OCI-LY1 (cell line): ENCODE results near the gene SLC6A16.

Source experiments
- H2AFZ ChIP-seq: fragments of 200-600 bp; sonication (generic), shearing (Covaris generic); 2 replicates; pipeline ENCODE4 v1.6.0; 2014; ENCODE audit warnings: antibody characterized with exemption, mild to moderate bottlenecking, low read length
- H3F3A ChIP-seq: fragments of 200-600 bp; sonication (generic), shearing (Covaris generic); 2 replicates; pipeline ENCODE4 v1.6.0; 2014; ENCODE audit warnings: mild to moderate bottlenecking, antibody characterized with exemption, low read length, moderate library complexity; ENCODE audit not compliant: insufficient read depth
- H3K27ac ChIP-seq: fragments of 200-600 bp; sonication (generic); 2 replicates; pipeline ENCODE4 v1.5.1; 2014; ENCODE audit warnings: low read length, mixed run types, mild to moderate bottlenecking, low read depth; ENCODE audit not compliant: poor library complexity, severe bottlenecking
- H3K27me3 ChIP-seq: fragments of 200-600 bp; sonication (generic); 2 replicates; pipeline ENCODE4 v1.6.0; 2014; ENCODE audit warnings: antibody characterized with exemption, mild to moderate bottlenecking, low read length, moderate library complexity; ENCODE audit not compliant: insufficient read depth
- H3K36me3 ChIP-seq: fragments of 200-600 bp; sonication (generic); 2 replicates; pipeline ENCODE4 v1.6.1; 2014; ENCODE audit warnings: mild to moderate bottlenecking, antibody characterized with exemption, low read length, moderate library complexity, mixed read lengths; ENCODE audit not compliant: insufficient read depth
- H3K4me1 ChIP-seq: fragments of 200-600 bp; sonication (generic); 2 replicates; pipeline ENCODE4 v1.5.1; 2014; ENCODE audit warnings: mild to moderate bottlenecking, low read length, moderate library complexity; ENCODE audit not compliant: insufficient read depth, severe bottlenecking
- H3K4me2 ChIP-seq: fragments of 200-600 bp; sonication (generic), shearing (Covaris generic); 2 replicates; pipeline ENCODE4 v1.6.1; 2014; ENCODE audit warnings: low read length
- H3K4me3 ChIP-seq: fragments of 200-600 bp; sonication (generic); 2 replicates; pipeline ENCODE4 v1.5.1; 2014; ENCODE audit warnings: low read length, low read depth, mild to moderate bottlenecking, mixed read lengths; ENCODE audit not compliant: poor library complexity, severe bottlenecking
- H3K79me2 ChIP-seq: fragments of 200-600 bp; shearing (Covaris generic); 2 replicates; pipeline ENCODE4 v1.6.1; 2016; ENCODE audit warnings: mixed run types, low read length, mixed read lengths; ENCODE audit not compliant: insufficient read depth
- H3K9ac ChIP-seq: fragments of 200-600 bp; sonication (generic), shearing (Covaris generic); 2 replicates; pipeline ENCODE4 v1.6.1; 2014; ENCODE audit warnings: mild to moderate bottlenecking, low read length, mixed read lengths
- H3K9me2 ChIP-seq: fragments of 200-600 bp; sonication (generic), shearing (Covaris generic); 2 replicates; pipeline ENCODE4 v1.6.1; 2014; ENCODE audit warnings: low read depth, mild to moderate bottlenecking, low read length, mixed read lengths
- H3K9me3 ChIP-seq: fragments of 200-600 bp; shearing (Covaris generic); 2 replicates; pipeline ENCODE4 v1.6.1; 2014; ENCODE audit warnings: low read length, mixed read lengths
- H4K20me1 ChIP-seq: fragments of 200-600 bp; sonication (generic), shearing (Covaris generic); 2 replicates; pipeline ENCODE4 v1.6.0; 2016; ENCODE audit warnings: mild to moderate bottlenecking, low read length; ENCODE audit not compliant: insufficient read depth
- EZH2 ChIP-seq: fragments of 200-600 bp; sonication (generic), shearing (Covaris generic); IDR thresholded peaks from 2 replicates; pipeline ENCODE4 v1.8.0; 2017; ENCODE audit warnings: borderline replicate concordance, mixed run types, mild to moderate bottlenecking, antibody characterized with exemption, low read length, moderate library complexity, mixed read lengths
- TF ChIP-seq, protein P1 (sequence below): fragments of 200-600 bp; sonication (generic), shearing (Covaris generic); IDR thresholded peaks from 2 replicates; pipeline ENCODE4 v1.5.1; 2017; ENCODE audit warnings: mild to moderate bottlenecking, antibody characterized with exemption, low read length, moderate library complexity, mixed read lengths

SLC6A16 gene

DNA sequence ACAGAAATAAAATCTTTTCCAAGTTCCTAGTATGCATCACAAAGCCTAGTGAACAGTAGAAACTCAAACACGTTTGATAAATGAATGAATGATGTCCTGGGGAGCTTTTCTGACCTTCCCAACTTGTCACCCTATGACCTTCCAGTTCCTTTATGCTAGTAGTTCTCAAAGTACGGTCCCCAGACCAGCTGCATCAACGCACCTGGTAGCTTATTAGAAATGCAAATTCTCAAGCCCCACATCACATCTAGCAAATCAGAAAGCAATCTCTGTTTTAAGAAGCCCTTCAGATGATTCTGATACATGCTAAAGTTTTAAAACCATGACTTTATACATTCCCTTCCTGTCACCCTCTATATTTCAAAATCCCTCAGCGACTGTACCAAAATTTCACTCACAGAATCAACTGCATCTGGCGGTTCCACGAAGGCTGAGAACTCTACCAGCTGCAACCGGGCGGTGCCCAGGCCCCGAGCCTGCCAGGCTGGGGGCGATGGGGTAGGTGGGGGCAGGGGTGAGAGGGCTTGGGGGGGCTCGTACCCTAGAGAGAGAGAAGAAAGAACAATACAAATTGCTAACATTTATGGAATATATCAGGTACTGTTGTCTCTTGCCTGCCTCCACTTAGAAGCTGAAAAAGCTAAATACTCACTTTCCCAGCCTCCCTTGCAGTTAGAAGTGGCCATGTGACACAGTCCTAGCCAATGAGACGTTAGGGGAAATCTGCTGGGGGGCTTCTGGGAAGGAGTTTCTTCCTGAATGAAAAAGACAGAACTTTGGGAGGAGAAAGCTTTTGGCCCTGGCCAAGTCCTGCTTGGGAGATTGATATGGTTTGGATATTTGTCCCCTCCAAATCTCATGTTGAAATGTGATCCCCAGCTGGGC, 23.6 kb upstream of the SLC6A16 start:
- no peak overlapping the region for H3K4me3 ChIP-seq
- H3K79me2 ChIP-seq, result no peaks in the 10 kb centered on the region
- no peaks in the 10 kb centered on the region for H4K20me1 ChIP-seq
- peak overlapping the region; percentile 50 for H3K27ac ChIP-seq
- peaks cover 15% of the 10 kb centered on the region for H3K4me1 ChIP-seq
- no peaks in the 10 kb centered on the region for H3F3A ChIP-seq
- H3K36me3 ChIP-seq, result no peaks in the 10 kb centered on the region; the same call in 1 of the 2 replicates
- H2AFZ ChIP-seq, result no peak overlapping the region; the same call in 1 of the 2 replicates
- H3K9me2 ChIP-seq, result no peaks in the 10 kb centered on the region
- H3K9ac ChIP-seq, result no peak overlapping the region
- H3K4me2 ChIP-seq, result peak overlapping the region; percentile 24; the same call in 1 of the 2 replicates
- no peaks in the 10 kb centered on the region for H3K27me3 ChIP-seq
- H3K9me3 ChIP-seq, result no peaks in the 10 kb centered on the region
- no peak for TF ChIP-seq EZH2
- TF ChIP-seq, protein P1, sequence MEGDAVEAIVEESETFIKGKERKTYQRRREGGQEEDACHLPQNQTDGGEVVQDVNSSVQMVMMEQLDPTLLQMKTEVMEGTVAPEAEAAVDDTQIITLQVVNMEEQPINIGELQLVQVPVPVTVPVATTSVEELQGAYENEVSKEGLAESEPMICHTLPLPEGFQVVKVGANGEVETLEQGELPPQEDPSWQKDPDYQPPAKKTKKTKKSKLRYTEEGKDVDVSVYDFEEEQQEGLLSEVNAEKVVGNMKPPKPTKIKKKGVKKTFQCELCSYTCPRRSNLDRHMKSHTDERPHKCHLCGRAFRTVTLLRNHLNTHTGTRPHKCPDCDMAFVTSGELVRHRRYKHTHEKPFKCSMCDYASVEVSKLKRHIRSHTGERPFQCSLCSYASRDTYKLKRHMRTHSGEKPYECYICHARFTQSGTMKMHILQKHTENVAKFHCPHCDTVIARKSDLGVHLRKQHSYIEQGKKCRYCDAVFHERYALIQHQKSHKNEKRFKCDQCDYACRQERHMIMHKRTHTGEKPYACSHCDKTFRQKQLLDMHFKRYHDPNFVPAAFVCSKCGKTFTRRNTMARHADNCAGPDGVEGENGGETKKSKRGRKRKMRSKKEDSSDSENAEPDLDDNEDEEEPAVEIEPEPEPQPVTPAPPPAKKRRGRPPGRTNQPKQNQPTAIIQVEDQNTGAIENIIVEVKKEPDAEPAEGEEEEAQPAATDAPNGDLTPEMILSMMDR, result no peak

DNA sequence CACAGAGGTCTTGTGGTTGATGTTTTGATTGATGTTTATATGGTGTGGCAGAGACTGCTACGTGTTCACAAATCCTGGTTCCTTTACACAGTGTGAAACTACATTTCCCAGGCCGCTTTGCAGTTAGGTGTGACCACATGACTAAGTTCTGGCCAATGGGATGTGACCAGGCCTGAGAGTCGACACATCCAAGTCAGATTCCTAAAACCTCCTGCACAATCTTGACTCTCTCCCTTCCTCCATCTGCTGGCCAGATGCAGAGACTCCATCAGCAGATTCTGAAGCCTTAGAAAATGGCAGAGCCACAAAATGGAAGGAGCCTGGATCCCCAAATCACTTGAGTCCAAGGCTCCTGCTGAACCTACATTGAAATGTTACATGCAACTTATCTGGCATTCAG, 22.8 kb upstream of the SLC6A16 start:
- Histone ChIP-seq H4K20me1 (no peaks in the 10 kb centered on the region), H3K36me3 (no peaks in the 10 kb centered on the region; the same call in 1 of the 2 replicates), H3K27me3 (no peaks in the 10 kb centered on the region), H3K9me3 (no peaks in the 10 kb centered on the region), H3K9ac (no peak overlapping the region), H3K4me1 (peaks cover 9% of the 10 kb centered on the region), H3K27ac (peak overlapping the region; percentile 50), H3K4me3 (no peak overlapping the region), H3F3A (no peaks in the 10 kb centered on the region), H3K79me2 (no peaks in the 10 kb centered on the region), H3K4me2 (no peak overlapping the region), H2AFZ (no peak overlapping the region; the same call in 1 of the 2 replicates), H3K9me2 (no peaks in the 10 kb centered on the region)
- TF ChIP-seq EZH2, result no peak
- TF ChIP-seq, protein P1, result no peak

DNA sequence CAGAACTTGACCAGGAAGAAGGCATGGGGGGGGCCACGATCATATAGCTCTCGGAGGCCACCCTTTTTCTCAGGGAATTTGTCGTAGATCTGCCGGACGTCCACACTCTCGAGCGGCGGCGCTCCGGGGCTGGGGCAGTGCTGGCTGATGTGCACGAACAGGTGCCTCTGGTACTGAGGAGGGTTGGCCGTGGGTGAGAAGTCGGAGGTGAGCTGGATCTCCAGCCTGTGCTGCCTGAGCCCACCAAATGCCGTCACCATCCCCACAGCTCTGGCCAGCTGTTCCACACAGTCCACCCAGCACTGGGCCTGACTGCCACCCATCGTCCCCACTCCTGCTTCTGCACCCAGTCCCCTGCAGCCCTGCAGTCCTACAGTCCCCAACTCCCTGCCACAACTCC, 22.2 kb upstream of the SLC6A16 start:
- no peak overlapping the region for H3K4me3 ChIP-seq
- H3K79me2 ChIP-seq, result no peaks in the 10 kb centered on the region
- H3K27ac ChIP-seq, result no peak overlapping the region
- H3F3A ChIP-seq, result no peaks in the 10 kb centered on the region
- no peak overlapping the region for H2AFZ ChIP-seq
- H3K4me1 ChIP-seq, result peaks cover 9% of the 10 kb centered on the region
- H3K36me3 ChIP-seq, result no peaks in the 10 kb centered on the region; the same call in 1 of the 2 replicates
- no peaks in the 10 kb centered on the region for H3K27me3 ChIP-seq
- H3K9ac ChIP-seq, result no peak overlapping the region
- no peaks in the 10 kb centered on the region for H4K20me1 ChIP-seq
- no peaks in the 10 kb centered on the region for H3K9me2 ChIP-seq
- TF ChIP-seq EZH2, result no peak
- TF ChIP-seq, protein P1, result no peak
- H3K4me2 ChIP-seq, result no peak overlapping the region
- H3K9me3 ChIP-seq, result no peaks in the 10 kb centered on the region
